Fibroblast of lung (primary cell): ENCODE measurements around the gene CDKN3. TPM values are rescaled to one million over a fixed set of nuclear protein-coding genes. Genes with fewer than 3 reads are reported as not detected.

Experiments used
- DNase-seq, 2 donors: peaks; one replicate each; pipeline versions ENCODE4 v3.0.0 to v3.0.0-alpha.2; 2010; ENCODE audit warnings: low read depth in 2 of 2
- H2AFZ ChIP-seq: 2 replicates; pipeline ENCODE4 v1.5.1; 2012; ENCODE audit warnings: low read length, control low read depth, inconsistent platforms
- H3K27ac ChIP-seq: 2 replicates; pipeline ENCODE4 v1.5.1; 2011; ENCODE audit warnings: low read length, control low read depth; ENCODE audit not compliant: insufficient read depth
- H3K27me3 ChIP-seq: 2 replicates; pipeline ENCODE4 v1.5.1; 2011; ENCODE audit warnings: mild to moderate bottlenecking, low read length; ENCODE audit not compliant: control insufficient read depth, insufficient read depth
- H3K36me3 ChIP-seq: 2 replicates; pipeline ENCODE4 v1.5.1; 2011; ENCODE audit warnings: low read length; ENCODE audit not compliant: control insufficient read depth, insufficient read depth
- H3K4me1 ChIP-seq: 2 replicates; pipeline ENCODE4 v1.5.1; 2011; ENCODE audit warnings: low read length; ENCODE audit not compliant: control insufficient read depth, insufficient read depth; ENCODE audit errors: extremely low read depth
- H3K4me2 ChIP-seq: 2 replicates; pipeline ENCODE4 v1.5.1; 2011; ENCODE audit warnings: low read length, control low read depth; ENCODE audit not compliant: insufficient read depth; ENCODE audit errors: extremely low read depth
- H3K4me3 ChIP-seq, 4 experiments: fragments of 200-600 bp in 1 of 4; sonication (generic) in 1 of 4; replicated peaks in 1 of 4; 2 replicates each; pipeline ENCODE4 v1.5.1; 2011 to 2016; ENCODE audit warnings: low read length in 4 of 4, low read depth in 3 of 4, mild to moderate bottlenecking in 3 of 4, control low read depth in 2 of 4, inconsistent platforms in 1 of 4, mixed read lengths in 1 of 4; ENCODE audit not compliant: insufficient read depth in 1 of 4; ENCODE audit errors: control extremely low read depth in 1 of 4
- H3K79me2 ChIP-seq: 2 replicates; pipeline ENCODE4 v1.5.1; 2012; ENCODE audit warnings: mild to moderate bottlenecking, low read length, inconsistent platforms; ENCODE audit not compliant: control insufficient read depth, insufficient read depth
- H3K9ac ChIP-seq: 2 replicates; pipeline ENCODE4 v1.5.1; 2011; ENCODE audit warnings: mild to moderate bottlenecking, low read length, control low read depth; ENCODE audit not compliant: insufficient read depth
- H3K9me3 ChIP-seq: 2 replicates; pipeline ENCODE4 v1.5.1; 2012; ENCODE audit warnings: low read depth, low read length; ENCODE audit not compliant: control insufficient read depth, insufficient read depth
- H4K20me1 ChIP-seq: 2 replicates; pipeline ENCODE4 v1.5.1; 2011; ENCODE audit warnings: low read length; ENCODE audit not compliant: control insufficient read depth, insufficient read depth; ENCODE audit errors: extremely low read depth
- EZH2 ChIP-seq: IDR thresholded peaks from 2 replicates; pipeline ENCODE4 v1.5.1; 2012; ENCODE audit warnings: low read length, control low read depth, mild to moderate bottlenecking; ENCODE audit errors: missing control alignments
- polyA plus RNA-seq, 2 donors: library from polyadenylated mRNA; depleted of rRNA in 1 of 2; stranded (reverse) in 1 of 2; unstranded in 1 of 2; fragments of >200 nt; gene quantifications; 2 replicates each; pipeline ENCODE4 v1.2.1, GENCODE V29; 2011 to 2012; ENCODE audit warnings: missing spikeins in 1 of 2
- total RNA-seq: library from RNA; depleted of rRNA; stranded (reverse); fragments of >200 nt; gene quantifications from 2 replicates; pipeline ENCODE4 v1.2.1, GENCODE V29; 2014
- TF ChIP-seq, protein P1 (sequence below), 2 donors: IDR thresholded peaks in 1 of 2; conservative IDR thresholded peaks in 1 of 2; 1 replicate in 1 of 2; 2 replicates in 1 of 2; pipeline ENCODE4 v1.5.1; 2011 to 2012; ENCODE audit warnings: low read length in 2 of 2, control low read depth in 1 of 2, inconsistent platforms in 1 of 2, low read depth in 1 of 2, mild to moderate bottlenecking in 1 of 2

CDKN3 gene
- total and polyA plus RNA-seq, 2 donors (not counting 1 experiment from before 2014, with no cell fraction given): 27.0 to 51.5 TPM

DNA sequence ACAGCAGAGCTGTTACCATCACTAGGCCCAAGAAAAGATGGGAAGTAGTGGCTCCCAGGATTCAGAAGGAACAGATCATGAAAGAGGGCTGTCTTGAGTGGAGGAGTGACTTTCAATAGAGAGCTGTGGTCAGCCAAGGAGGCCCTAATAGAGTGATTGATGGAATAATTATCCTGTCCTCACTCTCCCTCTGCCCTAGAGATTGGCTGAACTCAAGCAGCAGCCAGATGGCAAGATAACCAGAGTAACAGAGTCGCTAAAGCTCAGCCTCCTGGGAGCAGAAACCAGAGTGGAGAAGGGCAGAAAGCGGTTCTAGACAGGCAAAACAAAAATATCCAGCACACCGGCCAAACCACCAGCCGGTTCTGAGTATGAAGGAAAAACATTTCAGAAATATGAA is 68.8 kb downstream of the CDKN3 start:
- Histone ChIP-seq H3K9me3 (no peaks in the 10 kb centered on the region), H2AFZ (no peak overlapping the region), H3K79me2 (no peaks in the 10 kb centered on the region), H3K4me1 (no peaks in the 10 kb centered on the region), H4K20me1 (no peaks in the 10 kb centered on the region), H3K27me3 (no peaks in the 10 kb centered on the region), H3K36me3 (no peaks in the 10 kb centered on the region), H3K4me2 (no peak overlapping the region), H3K4me3 (no peak overlapping the region), H3K9ac (no peak overlapping the region), H3K27ac (no peak overlapping the region)
- DNase-seq: no peak
- TF ChIP-seq, protein P1, sequence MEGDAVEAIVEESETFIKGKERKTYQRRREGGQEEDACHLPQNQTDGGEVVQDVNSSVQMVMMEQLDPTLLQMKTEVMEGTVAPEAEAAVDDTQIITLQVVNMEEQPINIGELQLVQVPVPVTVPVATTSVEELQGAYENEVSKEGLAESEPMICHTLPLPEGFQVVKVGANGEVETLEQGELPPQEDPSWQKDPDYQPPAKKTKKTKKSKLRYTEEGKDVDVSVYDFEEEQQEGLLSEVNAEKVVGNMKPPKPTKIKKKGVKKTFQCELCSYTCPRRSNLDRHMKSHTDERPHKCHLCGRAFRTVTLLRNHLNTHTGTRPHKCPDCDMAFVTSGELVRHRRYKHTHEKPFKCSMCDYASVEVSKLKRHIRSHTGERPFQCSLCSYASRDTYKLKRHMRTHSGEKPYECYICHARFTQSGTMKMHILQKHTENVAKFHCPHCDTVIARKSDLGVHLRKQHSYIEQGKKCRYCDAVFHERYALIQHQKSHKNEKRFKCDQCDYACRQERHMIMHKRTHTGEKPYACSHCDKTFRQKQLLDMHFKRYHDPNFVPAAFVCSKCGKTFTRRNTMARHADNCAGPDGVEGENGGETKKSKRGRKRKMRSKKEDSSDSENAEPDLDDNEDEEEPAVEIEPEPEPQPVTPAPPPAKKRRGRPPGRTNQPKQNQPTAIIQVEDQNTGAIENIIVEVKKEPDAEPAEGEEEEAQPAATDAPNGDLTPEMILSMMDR (conservative IDR thresholded peaks at IDR 0.05 in 1 of 2, IDR thresholded peaks at IDR 0.05 in 1 of 2; ENCODE audit: low read depth in 1 of 2, low read length in 2 of 2): no peak
- no peak for TF ChIP-seq EZH2

DNA sequence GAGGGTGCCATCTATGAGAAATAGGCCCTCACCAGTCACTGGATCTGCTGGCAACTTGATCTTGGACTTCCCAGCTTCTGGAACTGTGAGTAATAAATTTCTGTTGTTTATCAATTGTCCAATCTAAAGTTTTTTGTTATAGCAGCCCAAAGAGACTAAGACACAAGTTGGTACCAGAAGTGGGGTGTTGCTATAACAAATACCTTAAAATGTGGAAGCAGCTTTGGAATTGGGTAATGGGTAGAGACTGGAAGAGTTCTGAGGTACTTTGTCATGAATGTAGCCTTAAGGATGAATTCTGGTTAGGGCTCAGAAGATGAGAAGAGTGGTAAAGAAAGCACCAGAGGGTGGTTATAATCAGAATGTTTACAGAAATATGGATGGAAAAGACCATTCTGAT is 70.5 kb downstream of the CDKN3 start:
- Histone ChIP-seq H3K4me3 (no peak overlapping the region), H3K4me2 (no peak overlapping the region), H3K9me3 (no peaks in the 10 kb centered on the region), H3K79me2 (no peaks in the 10 kb centered on the region), H4K20me1 (no peaks in the 10 kb centered on the region), H2AFZ (no peak overlapping the region), H3K36me3 (no peaks in the 10 kb centered on the region), H3K27ac (no peak overlapping the region), H3K9ac (no peak overlapping the region), H3K4me1 (no peaks in the 10 kb centered on the region), H3K27me3 (no peaks in the 10 kb centered on the region)
- no peak for DNase-seq
- TF ChIP-seq, protein P1 (conservative IDR thresholded peaks at IDR 0.05 in 1 of 2, IDR thresholded peaks at IDR 0.05 in 1 of 2; ENCODE audit: low read depth in 1 of 2, low read length in 2 of 2): no peak
- TF ChIP-seq EZH2: no peak

Other genes starting within 250 kb of the CDKN3 start
- gene CNIH1, start 44.4 kb downstream of the CDKN3 start, total RNA-seq: 61.1 and 109 TPM in 2 replicates
- gene CNIH1, start 44.4 kb downstream of the CDKN3 start, polyA plus RNA-seq: 261 and 301 TPM in 2 replicates
- 85.3 and 85.5 TPM in 2 replicates for gene GMFB, start 92.0 kb downstream of the CDKN3 start, total RNA-seq
- gene GMFB, start 92.0 kb downstream of the CDKN3 start, polyA plus RNA-seq: 58.5 and 69.2 TPM in 2 replicates
- gene CGRRF1, start 112.9 kb downstream of the CDKN3 start, total RNA-seq: 18.2 and 23.0 TPM in 2 replicates
- 11.7 and 15.8 TPM in 2 replicates for gene CGRRF1, start 112.9 kb downstream of the CDKN3 start, polyA plus RNA-seq
- gene SAMD4A, start 170.1 kb downstream of the CDKN3 start, total RNA-seq: 25.9 and 39.8 TPM in 2 replicates
- 9.3 and 12.2 TPM in 2 replicates for gene SAMD4A, start 170.1 kb downstream of the CDKN3 start, polyA plus RNA-seq